ENCODE measurements around the gene POLA2. TPM values are rescaled to one million over a fixed set of nuclear protein-coding genes. Genes with fewer than 3 reads are reported as not detected.
"Not testable (repeated sequence)": the region's sequence is repeated elsewhere in the genome, so short reads cannot be mapped to it uniquely, and the experiment has no call there.

POLA2 gene
- total and polyA plus RNA-seq, 11 donors = 3.2 to 9.0 (median 4.3) TPM

DNA sequence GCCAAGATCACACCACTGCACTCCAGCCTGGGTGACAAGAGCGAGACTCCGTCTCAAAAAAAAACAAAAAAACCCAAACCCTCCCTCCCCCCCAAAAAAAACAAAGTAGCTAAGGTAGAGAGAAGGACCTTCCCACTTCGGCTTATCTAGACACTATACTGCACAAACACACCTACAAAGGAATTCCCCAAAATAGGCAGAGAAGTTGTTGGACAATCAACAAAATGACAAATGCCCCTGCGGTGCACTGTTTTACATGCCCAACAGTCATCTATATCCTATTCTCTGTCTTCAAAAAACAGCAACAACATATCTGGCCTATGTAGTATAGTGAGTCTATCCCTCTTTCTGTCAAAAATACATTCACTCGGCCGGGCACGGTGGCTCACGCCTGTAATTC, 65.3 kb downstream of the POLA2 start:
- Histone ChIP-seq H3K9me3 (no peaks in the 10 kb centered on the region), H3K27me3 (no peaks in the 10 kb centered on the region), H3K27ac (no peak overlapping the region), H3K4me1 (peaks cover 0 to 21% (median 6%) of the 10 kb centered on the region in 12 donors), H3K4me3 (no peak overlapping the region), H3K36me3 (peaks cover 0 to 14% (median 7%) of the 10 kb centered on the region in 9 donors)
- 86 to 92% (median 89%) methylated on average over 8 of the region's 8 CpGs for WGBS, 4 donors
- ATAC-seq = no peak
- intact Hi-C loops (cut with DNase I) = no loop called here
- DNase-seq = no peak
- TF ChIP-seq, protein P1, sequence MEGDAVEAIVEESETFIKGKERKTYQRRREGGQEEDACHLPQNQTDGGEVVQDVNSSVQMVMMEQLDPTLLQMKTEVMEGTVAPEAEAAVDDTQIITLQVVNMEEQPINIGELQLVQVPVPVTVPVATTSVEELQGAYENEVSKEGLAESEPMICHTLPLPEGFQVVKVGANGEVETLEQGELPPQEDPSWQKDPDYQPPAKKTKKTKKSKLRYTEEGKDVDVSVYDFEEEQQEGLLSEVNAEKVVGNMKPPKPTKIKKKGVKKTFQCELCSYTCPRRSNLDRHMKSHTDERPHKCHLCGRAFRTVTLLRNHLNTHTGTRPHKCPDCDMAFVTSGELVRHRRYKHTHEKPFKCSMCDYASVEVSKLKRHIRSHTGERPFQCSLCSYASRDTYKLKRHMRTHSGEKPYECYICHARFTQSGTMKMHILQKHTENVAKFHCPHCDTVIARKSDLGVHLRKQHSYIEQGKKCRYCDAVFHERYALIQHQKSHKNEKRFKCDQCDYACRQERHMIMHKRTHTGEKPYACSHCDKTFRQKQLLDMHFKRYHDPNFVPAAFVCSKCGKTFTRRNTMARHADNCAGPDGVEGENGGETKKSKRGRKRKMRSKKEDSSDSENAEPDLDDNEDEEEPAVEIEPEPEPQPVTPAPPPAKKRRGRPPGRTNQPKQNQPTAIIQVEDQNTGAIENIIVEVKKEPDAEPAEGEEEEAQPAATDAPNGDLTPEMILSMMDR (IDR thresholded peaks at IDR 0.05) = no peak
- TF ChIP-seq POLR2A (IDR thresholded peaks at IDR 0.05) = no peak

- intact Hi-C loops (cut with DNase I) = loop anchor here in 1 of 10 donors (1.0 kb wide), 1 partner anchor 54 kb away; no protein-coding TSS in a partner anchor
- Histone ChIP-seq H3K4me3 (peak overlapping the region in 1 of 12 donors; percentile 18), H3K27ac (peak overlapping the region in 4 of 12 donors; percentile 15 to 64 (median 23)), H3K9me3 (no peaks in the 10 kb centered on the region), H3K36me3 (no peaks in the 10 kb centered on the region), H3K27me3 (no peaks in the 10 kb centered on the region), H3K4me1 (peaks cover 0 to 19% (median 5%) of the 10 kb centered on the region in 12 donors)
- WGBS, 4 donors = 44 to 57% (median 54%) methylated on average over 2 of the region's 2 CpGs
- DNase-seq (no peak), ATAC-seq (no peak)
- TF ChIP-seq POLR2A (IDR thresholded peaks at IDR 0.05) = no peak
- TF ChIP-seq, protein P1 (IDR thresholded peaks at IDR 0.05) = no peak
These were observed 67.7 kb downstream of the POLA2 start for GRCh38 chr11:65329478-65329877.

- 6 to 10% (median 9%) methylated on average over 13 of the region's 13 CpGs for WGBS, 4 donors
- no peak for TF ChIP-seq POLR2A (IDR thresholded peaks at IDR 0.05)
- TF ChIP-seq, protein P1 (IDR thresholded peaks at IDR 0.05) = peak; percentile 76 to 88 (median 84)
- ATAC-seq (peak; percentile 10 to 32 (median 24)), DNase-seq (peak in 4 of 5 donors; percentile 75 to 88 (median 86))
- Histone ChIP-seq H3K27me3 (no peaks in the 10 kb centered on the region), H3K27ac (peak overlapping the region in 4 of 12 donors; percentile 15 to 64 (median 23)), H3K4me1 (peaks cover 0 to 24% (median 9%) of the 10 kb centered on the region in 12 donors), H3K9me3 (no peaks in the 10 kb centered on the region), H3K36me3 (no peaks in the 10 kb centered on the region), H3K4me3 (peak overlapping the region in 1 of 12 donors; percentile 18)
- intact Hi-C loops (cut with DNase I) = loop anchor here in 2 of 10 donors (1.0 to 10.0 kb wide), 4 partner anchors 15 to 215 kb away; partner anchors contain the start of genes POLA2 (in 1 of the 2), TM7SF2 (in 1 of the 2) and ZNHIT2 (in 1 of the 2)
These were observed 68.2 kb downstream of the POLA2 start for GRCh38 chr11:65329944-65330403.

DNA sequence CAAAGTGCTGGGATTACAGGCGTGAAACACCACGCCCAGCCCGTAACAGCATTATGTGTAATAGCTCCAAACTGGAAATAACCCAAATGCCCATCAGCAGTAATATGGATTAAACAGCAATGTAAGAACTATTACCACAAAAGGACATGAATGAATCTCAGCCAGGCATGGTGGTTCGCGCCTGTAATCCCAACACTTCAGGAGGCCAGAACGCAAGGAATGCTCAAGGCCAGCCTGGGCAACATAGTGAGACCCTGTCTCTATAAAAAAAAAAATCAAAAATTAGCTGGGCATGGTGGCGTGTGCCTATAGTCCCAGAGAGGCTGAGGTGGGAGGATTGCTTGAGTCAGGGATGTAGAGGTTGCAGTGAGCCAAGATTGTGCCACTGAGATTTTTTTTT, 68.8 kb downstream of the POLA2 start:
- DNase-seq (no peak), ATAC-seq (no peak)
- intact Hi-C loops (cut with DNase I) = loop anchor here in 2 of 10 donors (1.0 to 10.0 kb wide), 4 partner anchors 15 to 216 kb away; partner anchors contain the start of genes POLA2 (in 1 of the 2), TM7SF2 (in 1 of the 2) and ZNHIT2 (in 1 of the 2)
- H3K4me3 ChIP-seq = no peak overlapping the region
- WGBS, 4 donors = 84 to 86% (median 85%) methylated on average over 7 of the region's 7 CpGs
- TF ChIP-seq POLR2A (IDR thresholded peaks at IDR 0.05) = no peak
- TF ChIP-seq, protein P1 (IDR thresholded peaks at IDR 0.05) = no peak
- H3K27me3 ChIP-seq = no peaks in the 10 kb centered on the region
- peaks cover 0 to 30% (median 15%) of the 10 kb centered on the region in 12 donors for H3K4me1 ChIP-seq
- H3K36me3 ChIP-seq = no peaks in the 10 kb centered on the region
- H3K27ac ChIP-seq = no peak overlapping the region
- H3K9me3 ChIP-seq = no peaks in the 10 kb centered on the region

DNA sequence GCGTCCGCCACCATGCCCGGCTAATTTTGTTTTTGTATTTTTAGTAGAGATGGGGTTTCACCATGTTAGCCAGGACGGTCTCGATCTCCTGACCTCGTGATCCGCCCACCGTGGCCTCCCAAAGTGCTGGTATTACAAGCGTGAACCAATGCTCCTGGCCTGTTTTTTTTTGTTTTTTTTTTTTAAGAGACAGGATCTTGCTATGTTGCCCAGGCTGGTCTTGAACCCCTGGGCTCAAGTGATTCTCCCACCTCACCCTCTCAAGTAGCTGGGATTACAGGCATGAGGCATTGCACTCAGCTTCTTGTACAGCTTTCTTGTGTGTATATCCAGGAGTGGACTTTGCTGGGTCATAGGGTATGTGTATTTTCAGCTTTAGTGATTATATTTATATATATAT, 70.8 kb downstream of the POLA2 start:
- H3K4me3 ChIP-seq, H3K9me3 ChIP-seq, H3K36me3 ChIP-seq, H3K27me3 ChIP-seq, DNase-seq, ATAC-seq, H3K27ac ChIP-seq: not testable (repeated sequence)
- WGBS, 4 donors = 87 to 96% (median 91%) methylated on average over 9 of the region's 9 CpGs
- H3K4me1 ChIP-seq = peaks cover 0 to 34% (median 20%) of the 10 kb centered on the region in 12 donors
- intact Hi-C loops (cut with DNase I) = loop anchor here in 2 of 10 donors (2.0 to 10.0 kb wide), 3 partner anchors 16 to 218 kb away; partner anchors contain the start of genes POLA2 (in 1 of the 2), TM7SF2 (in 1 of the 2) and ZNHIT2 (in 1 of the 2)

Data from heart left ventricle (tissue), 16 donors.